ENCODE data around the gene KIAA0232.
"Not testable (repeated sequence)": the region's sequence is repeated elsewhere in the genome, so short reads cannot be mapped to it uniquely, and the experiment has no call there.

KIAA0232 gene

GRCh38 chr4:6889101-6889735 is 106.7 kb downstream of the KIAA0232 start:
- no peaks in the 10 kb centered on the region for H3K9me3 ChIP-seq (replicated peaks; ENCODE audit: insufficient read depth, low read length)

GRCh38 chr4:6889736-6890324 is 107.3 kb downstream of the KIAA0232 start:
- Histone ChIP-seq H3K9ac (ENCODE audit: low read length) (no peak overlapping the region), H3K4me2 (ENCODE audit: low read depth, low read length) (no peak overlapping the region)
- TF ChIP-seq EZH2 (optimal IDR thresholded peaks at IDR 0.05; ENCODE audit: low read depth, low read length) = no peak
- TF ChIP-seq CTCF (IDR thresholded peaks at IDR 0.05; ENCODE audit: low read length) = no peak
- TF ChIP-seq EZH2phosphoT487 (IDR thresholded peaks at IDR 0.05; ENCODE audit: low read length) = no peak

More at GRCh38 chr4:6889101-6889735, 106.7 kb downstream of the KIAA0232 start:
- no peak for TF ChIP-seq CTCF (IDR thresholded peaks at IDR 0.05; ENCODE audit: low read length)
- no peak for TF ChIP-seq EZH2phosphoT487 (IDR thresholded peaks at IDR 0.05; ENCODE audit: low read length)
- TF ChIP-seq EZH2 (optimal IDR thresholded peaks at IDR 0.05; ENCODE audit: low read depth, low read length) = no peak
- Histone ChIP-seq H3K36me3 (replicated peaks; ENCODE audit: insufficient read depth, low read length) (no peaks in the 10 kb centered on the region), H3K27me3 (replicated peaks; ENCODE audit: insufficient read depth, low read length) (no peaks in the 10 kb centered on the region), H3K27ac (ENCODE audit: low read length) (no peak overlapping the region), H3K4me2 (ENCODE audit: low read depth, low read length) (no peak overlapping the region), H3K4me3 (ENCODE audit: low read length) (no peak overlapping the region), H3K9ac (ENCODE audit: low read length) (no peak overlapping the region), H2AFZ (ENCODE audit: low read length) (no peak overlapping the region), H3F3A (ENCODE audit: insufficient read depth, low read length) (no peaks in the 10 kb centered on the region), H3K79me2 (ENCODE audit: low read length) (no peaks in the 10 kb centered on the region), H3K9me2 (replicated peaks; ENCODE audit: insufficient read depth, low read length) (no peaks in the 10 kb centered on the region), H4K20me1 (ENCODE audit: insufficient read depth, low read length) (no peaks in the 10 kb centered on the region), H3K4me1 (ENCODE audit: low read length) (no peaks in the 10 kb centered on the region)
- no peak for DNase-seq

GRCh38 chr4:6890358-6890757 is 107.8 kb downstream of the KIAA0232 start:
- no peaks in the 10 kb centered on the region for H3K27me3 ChIP-seq (replicated peaks; ENCODE audit: insufficient read depth, low read length)
- no peaks in the 10 kb centered on the region for H3K36me3 ChIP-seq (replicated peaks; ENCODE audit: insufficient read depth, low read length)
- no peak overlapping the region for H3K4me2 ChIP-seq (ENCODE audit: low read depth, low read length)
- no peak overlapping the region for H3K9ac ChIP-seq (ENCODE audit: low read length)
- no peaks in the 10 kb centered on the region for H3F3A ChIP-seq (ENCODE audit: insufficient read depth, low read length)
- H3K9me3 ChIP-seq (replicated peaks; ENCODE audit: insufficient read depth, low read length) = no peaks in the 10 kb centered on the region
- H3K9me2 ChIP-seq (replicated peaks; ENCODE audit: insufficient read depth, low read length) = no peaks in the 10 kb centered on the region
- no peak overlapping the region for H3K27ac ChIP-seq (ENCODE audit: low read length)
- no peak overlapping the region for H2AFZ ChIP-seq (ENCODE audit: low read length)
- H4K20me1 ChIP-seq (ENCODE audit: insufficient read depth, low read length) = no peaks in the 10 kb centered on the region
- no peaks in the 10 kb centered on the region for H3K79me2 ChIP-seq (ENCODE audit: low read length)
- no peak for DNase-seq
- no peak overlapping the region for H3K4me3 ChIP-seq (ENCODE audit: low read length)
- H3K4me1 ChIP-seq (ENCODE audit: low read length) = no peaks in the 10 kb centered on the region
- TF ChIP-seq EZH2 (optimal IDR thresholded peaks at IDR 0.05; ENCODE audit: low read depth, low read length) = no peak
- TF ChIP-seq CTCF (IDR thresholded peaks at IDR 0.05; ENCODE audit: low read length) = no peak
- no peak for TF ChIP-seq EZH2phosphoT487 (IDR thresholded peaks at IDR 0.05; ENCODE audit: low read length)

More at GRCh38 chr4:6889736-6890324, 107.3 kb downstream of the KIAA0232 start:
- no peaks in the 10 kb centered on the region for H3K9me3 ChIP-seq (replicated peaks; ENCODE audit: insufficient read depth, low read length)
- no peaks in the 10 kb centered on the region for H3K9me2 ChIP-seq (replicated peaks; ENCODE audit: insufficient read depth, low read length)
- no peaks in the 10 kb centered on the region for H3K27me3 ChIP-seq (replicated peaks; ENCODE audit: insufficient read depth, low read length)
- no peak overlapping the region for H3K27ac ChIP-seq (ENCODE audit: low read length)
- no peak for DNase-seq
- no peaks in the 10 kb centered on the region for H3K79me2 ChIP-seq (ENCODE audit: low read length)
- no peak overlapping the region for H2AFZ ChIP-seq (ENCODE audit: low read length)
- H3K4me3 ChIP-seq (ENCODE audit: low read length) = no peak overlapping the region
- no peaks in the 10 kb centered on the region for H3F3A ChIP-seq (ENCODE audit: insufficient read depth, low read length)
- no peaks in the 10 kb centered on the region for H4K20me1 ChIP-seq (ENCODE audit: insufficient read depth, low read length)
- no peaks in the 10 kb centered on the region for H3K4me1 ChIP-seq (ENCODE audit: low read length)
- H3K36me3 ChIP-seq (replicated peaks; ENCODE audit: insufficient read depth, low read length) = no peaks in the 10 kb centered on the region

- H3F3A ChIP-seq (ENCODE audit: insufficient read depth, low read length); H3K4me3 ChIP-seq (ENCODE audit: low read length); H3K9ac ChIP-seq (ENCODE audit: low read length); H3K9me2 ChIP-seq (replicated peaks; ENCODE audit: insufficient read depth, low read length); H4K20me1 ChIP-seq (ENCODE audit: insufficient read depth, low read length); DNase-seq; H3K27ac ChIP-seq (ENCODE audit: low read length); H2AFZ ChIP-seq (ENCODE audit: low read length); H3K4me2 ChIP-seq (ENCODE audit: low read depth, low read length); H3K4me1 ChIP-seq (ENCODE audit: low read length); H3K36me3 ChIP-seq (replicated peaks; ENCODE audit: insufficient read depth, low read length); H3K9me3 ChIP-seq (replicated peaks; ENCODE audit: insufficient read depth, low read length); H3K27me3 ChIP-seq (replicated peaks; ENCODE audit: insufficient read depth, low read length); H3K79me2 ChIP-seq (ENCODE audit: low read length): not testable (repeated sequence)
Observed at GRCh38 chr4:6890971-6891370, 108.4 kb downstream of the KIAA0232 start.
